NB4 (cell line): ENCODE measurements around the gene GPR4.

Experiments used
- POLR2A ChIP-seq: IDR thresholded peaks from 2 replicates; pipeline ENCODE4 v1.6.1; 2011; ENCODE audit warnings: mild to moderate bottlenecking; ENCODE audit not compliant: insufficient read length; ENCODE audit errors: extremely low read depth
- TF ChIP-seq, protein P1 (sequence below): IDR thresholded peaks from one replicate; pipeline ENCODE4 v1.5.1; 2012; ENCODE audit warnings: low read depth, low read length
- TF ChIP-seq, protein P2 (sequence below): IDR thresholded peaks from 2 replicates; pipeline ENCODE4 v1.6.1; 2011; ENCODE audit warnings: low read depth, low read length

DNA sequence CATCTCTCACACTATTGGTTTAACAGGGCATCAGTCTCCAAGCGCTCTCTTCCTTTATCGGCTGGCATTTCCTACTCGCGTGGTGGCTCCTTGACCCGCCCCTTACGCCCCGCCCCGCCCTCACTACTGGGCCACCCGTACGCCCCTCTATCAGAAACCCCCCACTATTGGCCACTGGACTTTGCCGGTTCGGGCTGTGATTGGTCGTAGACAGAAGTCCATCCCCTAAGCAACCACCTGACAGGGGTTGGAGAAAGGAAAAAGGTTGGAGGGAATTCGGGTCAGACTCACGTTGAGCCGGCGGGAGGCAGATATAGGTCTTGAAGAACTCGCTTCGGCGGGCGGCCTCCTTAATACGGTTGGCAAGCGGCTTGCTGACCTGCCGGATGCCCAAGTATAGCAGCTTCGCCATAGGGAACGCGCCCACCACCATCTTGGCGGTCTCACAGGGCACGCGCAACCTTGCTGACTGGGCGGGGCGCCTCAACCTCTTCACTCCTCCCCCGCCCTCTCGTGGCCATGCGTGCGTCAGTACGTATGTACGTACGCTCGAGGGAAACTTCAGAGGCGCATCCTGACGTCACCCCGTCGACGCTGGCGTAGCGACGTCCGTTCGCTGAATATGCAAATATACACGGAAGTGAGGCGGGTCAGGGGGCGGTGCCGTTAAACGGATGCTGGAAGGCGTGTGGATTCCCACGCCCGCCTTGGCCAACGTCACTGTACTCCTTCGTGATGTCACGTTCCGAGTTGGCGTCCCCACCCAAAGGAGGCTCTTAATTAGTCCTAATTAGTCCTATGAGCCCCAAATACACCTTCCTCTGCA, 17.5 kb downstream of the GPR4 start, which contains the start of gene OPA3:
- TF ChIP-seq, protein P1, sequence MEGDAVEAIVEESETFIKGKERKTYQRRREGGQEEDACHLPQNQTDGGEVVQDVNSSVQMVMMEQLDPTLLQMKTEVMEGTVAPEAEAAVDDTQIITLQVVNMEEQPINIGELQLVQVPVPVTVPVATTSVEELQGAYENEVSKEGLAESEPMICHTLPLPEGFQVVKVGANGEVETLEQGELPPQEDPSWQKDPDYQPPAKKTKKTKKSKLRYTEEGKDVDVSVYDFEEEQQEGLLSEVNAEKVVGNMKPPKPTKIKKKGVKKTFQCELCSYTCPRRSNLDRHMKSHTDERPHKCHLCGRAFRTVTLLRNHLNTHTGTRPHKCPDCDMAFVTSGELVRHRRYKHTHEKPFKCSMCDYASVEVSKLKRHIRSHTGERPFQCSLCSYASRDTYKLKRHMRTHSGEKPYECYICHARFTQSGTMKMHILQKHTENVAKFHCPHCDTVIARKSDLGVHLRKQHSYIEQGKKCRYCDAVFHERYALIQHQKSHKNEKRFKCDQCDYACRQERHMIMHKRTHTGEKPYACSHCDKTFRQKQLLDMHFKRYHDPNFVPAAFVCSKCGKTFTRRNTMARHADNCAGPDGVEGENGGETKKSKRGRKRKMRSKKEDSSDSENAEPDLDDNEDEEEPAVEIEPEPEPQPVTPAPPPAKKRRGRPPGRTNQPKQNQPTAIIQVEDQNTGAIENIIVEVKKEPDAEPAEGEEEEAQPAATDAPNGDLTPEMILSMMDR: no peak
- peak; percentile 15 for TF ChIP-seq POLR2A
- TF ChIP-seq, protein P2, sequence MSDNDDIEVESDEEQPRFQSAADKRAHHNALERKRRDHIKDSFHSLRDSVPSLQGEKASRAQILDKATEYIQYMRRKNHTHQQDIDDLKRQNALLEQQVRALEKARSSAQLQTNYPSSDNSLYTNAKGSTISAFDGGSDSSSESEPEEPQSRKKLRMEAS: no peak; the same call in 1 of the 2 replicates
